GOT3 (cell line): Measurements from ENCODE around the gene OSBPL6.
"Not testable (repeated sequence)": the region's sequence is repeated elsewhere in the genome, so short reads cannot be mapped to it uniquely, and the experiment has no call there.

Experiments
- DNase-seq: peaks from one replicate; lab custom pipeline; 2025; ENCODE audit warnings: mixed read lengths; lab: John Stamatoyannopoulos, UW

The OSBPL6 gene

GRCh38 chr2:178401994-178402437 is 207.7 kb downstream of the OSBPL6 start:
- DNase-seq: no peak

- no peak for DNase-seq
Observed at GRCh38 chr2:178403671-178404306, 209.5 kb downstream of the OSBPL6 start.

GRCh38 chr2:178404368-178404767 is 210.1 kb downstream of the OSBPL6 start:
- no peak for DNase-seq

GRCh38 chr2:178409261-178409660 is 214.9 kb downstream of the OSBPL6 start:
- no peak for DNase-seq

- DNase-seq: no peak
Observed at GRCh38 chr2:178412047-178412446, 217.7 kb downstream of the OSBPL6 start.

GRCh38 chr2:178412453-178412852 is 218.1 kb downstream of the OSBPL6 start:
- not testable (repeated sequence) for DNase-seq

- DNase-seq: no peak
Observed at GRCh38 chr2:178413472-178414265, 219.4 kb downstream of the OSBPL6 start.

GRCh38 chr2:178414266-178415247 is 220.2 kb downstream of the OSBPL6 start:
- peak; percentile 65 for DNase-seq

GRCh38 chr2:178415979-178416378 is 221.7 kb downstream of the OSBPL6 start:
- DNase-seq: no peak

GRCh38 chr2:178417916-178418315 is 223.6 kb downstream of the OSBPL6 start:
- no peak for DNase-seq

- DNase-seq: no peak
Observed at GRCh38 chr2:178418426-178418825, 224.1 kb downstream of the OSBPL6 start.

- no peak for DNase-seq
Observed at GRCh38 chr2:178419123-178419522, 224.8 kb downstream of the OSBPL6 start.

- no peak for DNase-seq
Observed at GRCh38 chr2:178420463-178420999, 226.2 kb downstream of the OSBPL6 start.

GRCh38 chr2:178422097-178422496 is 227.8 kb downstream of the OSBPL6 start:
- no peak for DNase-seq

- DNase-seq: not testable (repeated sequence)
Observed at GRCh38 chr2:178423746-178424145, 229.4 kb downstream of the OSBPL6 start.

GRCh38 chr2:178425255-178425827 is 231.0 kb downstream of the OSBPL6 start:
- DNase-seq: no peak

GRCh38 chr2:178426388-178426787 is 232.1 kb downstream of the OSBPL6 start:
- DNase-seq: no peak

- DNase-seq: no peak
Observed at GRCh38 chr2:178427458-178427857, 233.1 kb downstream of the OSBPL6 start.

GRCh38 chr2:178428396-178428806 is 234.1 kb downstream of the OSBPL6 start:
- no peak for DNase-seq

GRCh38 chr2:178429336-178429735 is 235.0 kb downstream of the OSBPL6 start:
- no peak for DNase-seq

GRCh38 chr2:178436662-178437061 is 242.3 kb downstream of the OSBPL6 start:
- no peak for DNase-seq

- no peak for DNase-seq
Observed at GRCh38 chr2:178441426-178441825, 247.1 kb downstream of the OSBPL6 start.
